K562 (cell line): ENCODE data around the gene ZNF747. TPM values are rescaled to one million over a fixed set of nuclear protein-coding genes. Genes with fewer than 3 reads are reported as not detected.

Experiments used
- ATAC-seq: fragments of 200-7000 bp; cut with Tn5 transposase; 3 replicates; pipeline ENCODE4 v1.9.1; 2020; ENCODE audit warnings: moderate library complexity
- BruUV-seq: library from RNA; stranded (reverse); fragments of 400-500 nt; replicated peaks from 2 replicates; lab custom pipeline; 2021; lab: Mats Ljungman, UMichigan
- CTCF ChIA-PET: fragments of 300-600 bp; formaldehyde crosslinking; extraction: SDS; loops from one replicate; lab custom pipeline; 2021; ENCODE audit warnings: low intra/inter-chr PET ratio; lab: Yijun Ruan, JAX
- POLR2A ChIA-PET: fragments of 300-600, 350-650 bp; sonication (Branson Sonifier 250); formaldehyde crosslinking; extraction: SDS; loops from one replicate; lab custom pipeline; 2021; ENCODE audit warnings: antibody characterized with exemption, inconsistent platforms; lab: Yijun Ruan, JAX
- DNase-seq, 4 experiments: peaks; one replicate each; pipeline versions ENCODE4 v3.0.0 to v3.0.0-alpha.2; 2011 to 2018; ENCODE audit warnings: low spot score in 3 of 4, mixed read lengths in 3 of 4; ENCODE audit errors: extremely low read depth in 1 of 4
- FAIRE-seq: peaks from 2 replicates; lab custom pipeline; 2011; peaks lifted over from hg19 to GRCh38; lab: Jason Lieb, UNC
- H2AFZ ChIP-seq: 2 replicates; pipeline ENCODE4 v1.6.0; 2011; ENCODE audit warnings: low read depth, low read length, control low read depth, inconsistent platforms
- H3K27ac ChIP-seq: fragments of 200-600 bp; 3 replicates; pipeline ENCODE4 v1.8.0; 2011; ENCODE audit warnings: low read depth, mild to moderate bottlenecking, control low read depth, inconsistent platforms, low read length, moderate library complexity, mixed read lengths; ENCODE audit errors: extremely low read depth
- H3K27me3 ChIP-seq, 2 experiments: fragments of 300-600 bp in 1 of 2; 2 replicates in 1 of 2; 3 replicates in 1 of 2; pipeline versions ENCODE4 v1.6.0 to v1.8.0; 2011; ENCODE audit warnings: inconsistent platforms in 2 of 2, low read length in 2 of 2, mild to moderate bottlenecking in 1 of 2, mixed read lengths in 1 of 2, moderate library complexity in 1 of 2; ENCODE audit not compliant: control insufficient read depth in 2 of 2, insufficient read depth in 2 of 2
- H3K36me3 ChIP-seq: fragments of 300-600 bp; 3 replicates; pipeline ENCODE4 v1.8.0; 2011; ENCODE audit warnings: mild to moderate bottlenecking, low read length, inconsistent platforms; ENCODE audit not compliant: control insufficient read depth, insufficient read depth
- H3K4me1 ChIP-seq, 2 experiments: fragments of 200-600 bp in 1 of 2; replicated peaks in 1 of 2; 2 replicates in 1 of 2; 3 replicates in 1 of 2; pipeline versions ENCODE4 v1.5.1 to v1.8.0; 2011; ENCODE audit warnings: inconsistent platforms in 2 of 2, low read length in 2 of 2, mild to moderate bottlenecking in 1 of 2, mixed read lengths in 1 of 2, moderate library complexity in 1 of 2; ENCODE audit not compliant: control insufficient read depth in 2 of 2, insufficient read depth in 2 of 2
- H3K4me2 ChIP-seq: 2 replicates; pipeline ENCODE4 v1.6.1; 2011; ENCODE audit warnings: low read length, control low read depth, inconsistent platforms, mixed read lengths; ENCODE audit not compliant: insufficient read depth
- H3K4me3 ChIP-seq: fragments of 200-600 bp; sonication (generic), shearing (Covaris generic); 2 replicates; pipeline ENCODE4 v1.5.1; 2016; ENCODE audit warnings: control low read depth, inconsistent platforms
- H3K79me2 ChIP-seq: fragments of 200-600 bp; 3 replicates; pipeline ENCODE4 v1.8.0; 2011; ENCODE audit warnings: low read length, inconsistent platforms; ENCODE audit not compliant: control insufficient read depth, insufficient read depth
- H3K9ac ChIP-seq, 2 experiments: 2 replicates each; pipeline versions ENCODE4 v1.6.0 to v1.6.1; 2011; ENCODE audit warnings: low read depth in 2 of 2, low read length in 2 of 2, control low read depth in 1 of 2, inconsistent platforms in 1 of 2, mild to moderate bottlenecking in 1 of 2, mixed read lengths in 1 of 2; ENCODE audit not compliant: insufficient read depth in 1 of 2
- H3K9me1 ChIP-seq: one replicate; pipeline ENCODE4 v1.6.0; 2011; ENCODE audit warnings: inconsistent platforms, mild to moderate bottlenecking, low read length, moderate library complexity; ENCODE audit not compliant: control insufficient read depth, insufficient read depth
- H3K9me3 ChIP-seq: replicated peaks from 2 replicates; pipeline ENCODE4 v1.5.1; 2011; ENCODE audit warnings: low read depth, low read length, inconsistent platforms; ENCODE audit not compliant: control insufficient read depth, insufficient read depth
- H4K20me1 ChIP-seq: replicated peaks from 2 replicates; pipeline ENCODE4 v1.6.1; 2011; ENCODE audit warnings: low read length, inconsistent platforms, mixed read lengths; ENCODE audit not compliant: control insufficient read depth, insufficient read depth
- MCM5 ChIP-seq: fragments of 450-650 bp; IDR thresholded peaks from 2 replicates; pipeline ENCODE4 v1.6.1; 2016; ENCODE audit warnings: low read depth
- NFRKB ChIP-seq: fragments of 450-650 bp; IDR thresholded peaks from 2 replicates; pipeline ENCODE4 v1.6.1; 2016; ENCODE audit warnings: low read depth
- PKNOX1 ChIP-seq: fragments of 450-650 bp; IDR thresholded peaks from 2 replicates; pipeline ENCODE4 v1.6.1; 2016
- POLR2B ChIP-seq: fragments of 450-650 bp; IDR thresholded peaks from 2 replicates; pipeline ENCODE4 v1.6.1; 2018; ENCODE audit warnings: low read depth; ENCODE audit not compliant: partially characterized antibody
- PTRF ChIP-seq: fragments of 450-650 bp; IDR thresholded peaks from 2 replicates; pipeline ENCODE4 v1.6.1; 2016; ENCODE audit warnings: mild to moderate bottlenecking, missing genetic modification characterization, missing compliant biosample characterization
- SAFB2 ChIP-seq: fragments of 200-400 bp; formaldehyde crosslinking; IDR thresholded peaks from 2 replicates; pipeline ENCODE4 v1.6.1; 2018; ENCODE audit warnings: borderline replicate concordance, low read length, low read depth, moderate library complexity; ENCODE audit not compliant: severe bottlenecking
- SRSF3 ChIP-seq: fragments of 200-400 bp; formaldehyde crosslinking; IDR thresholded peaks from 2 replicates; pipeline ENCODE4 v1.6.1; 2016; ENCODE audit warnings: mild to moderate bottlenecking, low read length, moderate library complexity; ENCODE audit not compliant: insufficient read depth
- TBL1XR1 ChIP-seq, 2 experiments: IDR thresholded peaks; 2 replicates each; pipeline ENCODE4 v1.6.1; 2012; ENCODE audit warnings: improper control_type of control experiment in 2 of 2, low read length in 2 of 2, mild to moderate bottlenecking in 1 of 2
- TCF15 ChIP-seq: fragments of 250-450 bp; sonication (Bioruptor Pico); IDR thresholded peaks from 2 replicates; pipeline ENCODE4 v1.8.0; 2022; ENCODE audit warnings: moderate library complexity, mild to moderate bottlenecking, inconsistent platforms
- TRIM24 ChIP-seq, 2 experiments: fragments of 450-650 bp; IDR thresholded peaks; 2 replicates each; pipeline ENCODE4 v1.6.1; 2016
- TSC22D4 ChIP-seq: fragments of 450-650 bp; IDR thresholded peaks from 2 replicates; pipeline ENCODE4 v1.6.1; 2016; ENCODE audit warnings: missing genetic modification characterization, missing biosample characterization, control low read depth
- ZBTB12 ChIP-seq: fragments of 250-450 bp; sonication (Bioruptor Pico); IDR thresholded peaks from 2 replicates; pipeline ENCODE4 v1.4.0; 2020
- ZFP1 ChIP-seq: fragments of 450-650 bp; formaldehyde crosslinking; IDR thresholded peaks from 2 replicates; pipeline ENCODE4 v1.4.0; 2020; ENCODE audit warnings: mild to moderate bottlenecking, mixed read lengths
- ZNF232 ChIP-seq: sonication (generic); formaldehyde crosslinking; IDR thresholded peaks from 2 replicates; pipeline ENCODE4 v1.8.0; 2022; ENCODE audit warnings: mild to moderate bottlenecking, missing genetic modification reagents
- ZNF280B ChIP-seq: fragments of 250-450 bp; sonication (Bioruptor Pico); IDR thresholded peaks from 2 replicates; pipeline ENCODE4 v1.5.1; 2021; ENCODE audit warnings: mild to moderate bottlenecking
- WGBS: fragments of 100-300 bp; shearing (Covaris generic); methylation state at CpG from one replicate; pipeline ENCODE4 v1.1.6; 2016; ENCODE audit warnings: low coverage, mixed read lengths; ENCODE audit not compliant: insufficient coverage; ENCODE audit errors: missing lambda C conversion rate; 5-methylcytosine and 5-hydroxymethylcytosine counted together
- in situ Hi-C: fragments of 300-500 bp; cut with MboI; formaldehyde crosslinking; loops from 4 replicates; pipeline ENCODE4 v1.15.0; 2018; ENCODE audit warnings: inconsistent platforms, mixed read lengths
- intact Hi-C: fragments of 100-400 bp; cut with micrococcal nuclease; formaldehyde crosslinking; loops from 2 replicates; pipeline ENCODE4 v1.14.2; 2022
- polyA plus RNA-seq, 8 experiments: library from polyadenylated mRNA; depleted of rRNA in 4 of 8; stranded (reverse) in 5 of 8; unstranded in 3 of 8; fragments of >200 nt; fragmentation: Nextera tagmentation in 2 of 8; fragmentation: Illumina TruSeq in 1 of 8; extraction: Ambion mirVana in 2 of 8; extraction: Trizol in 1 of 8; gene quantifications; 2 replicates each; pipeline versions ENCODE4 v1.2.1 to v1.2.3, GENCODE V29; 2011 to 2014; ENCODE audit warnings: inconsistent platforms in 1 of 8, missing spikeins in 1 of 8
- total RNA-seq, 7 experiments: library from RNA; depleted of rRNA in 6 of 7; stranded (reverse); fragments of >200 nt in 6 of 7; fragmentation: Illumina TruSeq in 2 of 7; extraction: Trizol in 2 of 7; gene quantifications; 2 replicates each; pipeline versions ENCODE4 v1.2.1 to v1.2.3, GENCODE V29; 2011 to 2021; ENCODE audit warnings: low replicate concordance in 1 of 7
- TF ChIP-seq, protein P1 (sequence below): sonication (generic); formaldehyde crosslinking; IDR thresholded peaks from 2 replicates; pipeline ENCODE4 v1.8.1; 2023; ENCODE audit warnings: mild to moderate bottlenecking, missing genetic modification reagents

Gene ZNF747
- total and polyA plus RNA-seq, 9 of the 15 experiments (the other 6 are each of a cell fraction or from before 2014, with no cell fraction given) = 0.14 to 3.3 (median 1.5) TPM

GRCh38 chr16:30485818-30486436 is 48.7 kb downstream of the ZNF747 start:
- intact Hi-C loops = no loop called here
- no TSS peak for BruUV-seq
- FAIRE-seq (peak; percentile 19), ATAC-seq (no peak), DNase-seq (no peak)
- no peak overlapping the region for H3K4me3 ChIP-seq
- POLR2A ChIA-PET = no interaction called here
- no peaks in the 10 kb centered on the region for H3K36me3 ChIP-seq
- H3K4me2 ChIP-seq = no peak overlapping the region
- no peaks in the 10 kb centered on the region for H3K9me3 ChIP-seq
- H3K4me1 ChIP-seq = peaks cover 0 to 5% of the 10 kb centered on the region in 2 experiments; a peak in 2 of 5 replicates
- WGBS = 44% methylated on average over 7 of the region's 7 CpGs
- H3K27ac ChIP-seq = no peak overlapping the region
- no peak overlapping the region for H3K9ac ChIP-seq
- no peaks in the 10 kb centered on the region for H4K20me1 ChIP-seq
- 0 out of 2 replicates have a peak overlapping the region, but pooled peaks have one; percentile 14 for H2AFZ ChIP-seq
- CTCF ChIA-PET = no interaction called here
- no peaks in the 10 kb centered on the region for H3K27me3 ChIP-seq
- in situ Hi-C loops = no loop called here
- no peaks in the 10 kb centered on the region for H3K9me1 ChIP-seq
- H3K79me2 ChIP-seq = no peaks in the 10 kb centered on the region
- TF ChIP-seq SRSF3 (no peak), TRIM24 (IDR thresholded peaks at IDR 0.05) (no peak), PTRF (tag) (no peak), ZNF280B (CRISPR knock-in tag) (no peak), ZFP1 (CRISPR knock-in tag) (no peak), ZNF232 (CRISPR knock-in tag) (no peak), PKNOX1 (no peak), ZBTB12 (no peak), SAFB2 (no peak), NFRKB (no peak), TSC22D4 (tag) (no peak), TCF15 (no peak), POLR2B (no peak), TBL1XR1 (IDR thresholded peaks at IDR 0.05; ENCODE audit: low read length in 2 of 2) (no peak), MCM5 (no peak)
- TF ChIP-seq, protein P1, sequence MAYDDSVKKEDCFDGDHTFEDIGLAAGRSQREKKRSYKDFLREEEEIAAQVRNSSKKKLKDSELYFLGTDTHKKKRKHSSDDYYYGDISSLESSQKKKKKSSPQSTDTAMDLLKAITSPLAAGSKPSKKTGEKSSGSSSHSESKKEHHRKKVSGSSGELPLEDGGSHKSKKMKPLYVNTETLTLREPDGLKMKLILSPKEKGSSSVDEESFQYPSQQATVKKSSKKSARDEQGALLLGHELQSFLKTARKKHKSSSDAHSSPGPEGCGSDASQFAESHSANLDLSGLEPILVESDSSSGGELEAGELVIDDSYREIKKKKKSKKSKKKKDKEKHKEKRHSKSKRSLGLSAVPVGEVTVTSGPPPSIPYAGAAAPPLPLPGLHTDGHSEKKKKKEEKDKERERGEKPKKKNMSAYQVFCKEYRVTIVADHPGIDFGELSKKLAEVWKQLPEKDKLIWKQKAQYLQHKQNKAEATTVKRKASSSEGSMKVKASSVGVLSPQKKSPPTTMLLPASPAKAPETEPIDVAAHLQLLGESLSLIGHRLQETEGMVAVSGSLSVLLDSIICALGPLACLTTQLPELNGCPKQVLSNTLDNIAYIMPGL (CRISPR knock-in tag) = no peak
